Body of pancreas (tissue), 4 donors: ENCODE results near the gene SH2B3. TPM values are rescaled to one million over a fixed set of nuclear protein-coding genes. Genes with fewer than 3 reads are reported as not detected.

Source experiments
- ATAC-seq: fragments of 150-250 bp; one replicate; pipeline ENCODE4 v1.9.1; 2016
- DNase-seq, 4 donors: peaks; one replicate each; pipeline ENCODE4 v3.0.0-alpha.2; 2019
- H3K27ac ChIP-seq, 4 donors: fragments of 200-600 bp; sonication (generic); 1 replicate in 3 of 4; 2 replicates in 1 of 4; pipeline versions ENCODE4 v1.5.1 to v1.6.1; 2016 to 2019; ENCODE audit warnings: mild to moderate bottlenecking in 1 of 4, mixed read lengths in 1 of 4, moderate library complexity in 1 of 4
- H3K27me3 ChIP-seq, 2 donors: fragments of 200-600 bp; sonication (generic); one replicate each; pipeline ENCODE4 v1.6.0; 2016; ENCODE audit warnings: mild to moderate bottlenecking in 1 of 2
- H3K36me3 ChIP-seq, 2 donors: fragments of 200-600 bp; sonication (generic); replicated peaks in 1 of 2; 2 replicates each; pipeline ENCODE4 v1.5.1; 2016; ENCODE audit warnings: low read depth in 2 of 2; ENCODE audit not compliant: insufficient read depth in 1 of 2
- H3K4me1 ChIP-seq: fragments of 200-600 bp; sonication (generic); one replicate; pipeline ENCODE4 v1.6.0; 2016
- H3K4me3 ChIP-seq, 2 donors: fragments of 200-600 bp; sonication (generic); 1 replicate in 1 of 2; 2 replicates in 1 of 2; pipeline ENCODE4 v1.5.1; 2016 to 2019
- H3K9me3 ChIP-seq, 3 donors: fragments of 200-600 bp; sonication (generic); 1 replicate in 2 of 3; 2 replicates in 1 of 3; pipeline ENCODE4 v1.5.1; 2016
- CTCF ChIP-seq, 7 experiments: fragments of 450-650 bp in 4 of 7; fragments of 200-600 bp in 3 of 7; sonication (generic) in 3 of 7; IDR thresholded peaks; one replicate each; pipeline ENCODE4 v1.5.1; 2016 to 2019; ENCODE audit warnings: antibody characterized with exemption in 7 of 7
- POLR2A ChIP-seq, 3 donors: fragments of 450-650 bp; IDR thresholded peaks; one replicate each; pipeline ENCODE4 v1.6.1; 2016; ENCODE audit warnings: antibody characterized with exemption in 3 of 3, mild to moderate bottlenecking in 2 of 3
- WGBS, 2 donors: methylation state at CpG; one replicate each; pipeline ENCODE4 v1.1.5; 2017; 5-methylcytosine and 5-hydroxymethylcytosine counted together
- intact Hi-C: fragments of 100-400 bp; cut with DNase I; formaldehyde crosslinking; loops from one replicate; pipeline ENCODE4 v1.15.1; 2023
- total RNA-seq, 2 donors: library from RNA; depleted of rRNA; stranded (reverse); fragments of >200 nt; gene quantifications; one replicate each; pipeline ENCODE4 v1.1.0, GENCODE V29; 2016

The SH2B3 gene
- total RNA-seq, 2 donors from 2014 or later, result 23.1 to 41.9 TPM

GRCh38 chr12:111379942-111380554, 25.7 kb upstream of the SH2B3 start:
- ATAC-seq, result no peak
- Histone ChIP-seq H3K9me3 (no peaks in the 10 kb centered on the region), H3K4me3 (no peak overlapping the region), H3K27me3 (no peaks in the 10 kb centered on the region), H3K36me3 (no peaks in the 10 kb centered on the region), H3K4me1 (no peaks in the 10 kb centered on the region), H3K27ac (no peak overlapping the region)
- TF ChIP-seq CTCF (IDR thresholded peaks at IDR 0.05) (no peak), POLR2A (IDR thresholded peaks at IDR 0.05) (no peak)
- intact Hi-C loops, result no loop called here
- WGBS, 2 donors, result 88 to 90% methylated on average over 6 of the region's 6 CpGs
- DNase-seq, result no peak

- no peak for ATAC-seq
- WGBS, 2 donors, result 54 to 63% methylated on average over 5 of the region's 5 CpGs
- Histone ChIP-seq H3K9me3 (no peaks in the 10 kb centered on the region), H3K27ac (no peak overlapping the region), H3K27me3 (no peaks in the 10 kb centered on the region), H3K36me3 (no peaks in the 10 kb centered on the region), H3K4me3 (no peak overlapping the region), H3K4me1 (no peaks in the 10 kb centered on the region)
- TF ChIP-seq CTCF (IDR thresholded peaks at IDR 0.05) (no peak), POLR2A (IDR thresholded peaks at IDR 0.05) (no peak)
- intact Hi-C loops, result no loop called here
- no peak for DNase-seq
These were observed 21.1 kb upstream of the SH2B3 start for GRCh38 chr12:111384596-111384995.

- intact Hi-C loops, result no loop called here
- WGBS, 2 donors, result 37 to 56% methylated on average over 3 of the region's 3 CpGs
- Histone ChIP-seq H3K9me3 (no peaks in the 10 kb centered on the region), H3K27me3 (no peaks in the 10 kb centered on the region), H3K36me3 (no peaks in the 10 kb centered on the region), H3K27ac (no peak overlapping the region), H3K4me1 (no peaks in the 10 kb centered on the region), H3K4me3 (no peak overlapping the region)
- TF ChIP-seq POLR2A (IDR thresholded peaks at IDR 0.05) (no peak), CTCF (IDR thresholded peaks at IDR 0.05) (no peak)
- DNase-seq (no peak), ATAC-seq (no peak)
These were observed 18.8 kb upstream of the SH2B3 start for GRCh38 chr12:111386885-111387284.

GRCh38 chr12:111387747-111388323, 17.9 kb upstream of the SH2B3 start:
- no peak for ATAC-seq
- no peaks in the 10 kb centered on the region for H3K27me3 ChIP-seq
- DNase-seq, result no peak
- WGBS, 2 donors, result 72 to 79% methylated on average over 9 of the region's 9 CpGs
- no peak overlapping the region for H3K4me3 ChIP-seq
- H3K27ac ChIP-seq, result no peak overlapping the region
- H3K4me1 ChIP-seq, result no peaks in the 10 kb centered on the region
- H3K36me3 ChIP-seq, result no peaks in the 10 kb centered on the region
- no peak for TF ChIP-seq POLR2A (IDR thresholded peaks at IDR 0.05)
- no peak for TF ChIP-seq CTCF (IDR thresholded peaks at IDR 0.05)
- no peaks in the 10 kb centered on the region for H3K9me3 ChIP-seq
- intact Hi-C loops, result no loop called here

GRCh38 chr12:111389635-111390034, 16.1 kb upstream of the SH2B3 start:
- Histone ChIP-seq H3K36me3 (no peaks in the 10 kb centered on the region), H3K9me3 (no peaks in the 10 kb centered on the region), H3K27ac (no peak overlapping the region), H3K4me3 (no peak overlapping the region), H3K4me1 (no peaks in the 10 kb centered on the region), H3K27me3 (no peaks in the 10 kb centered on the region)
- no peak for ATAC-seq
- 72 to 84% methylated on average over 5 to 7 of the region's 7 CpGs for WGBS, 2 donors
- TF ChIP-seq POLR2A (IDR thresholded peaks at IDR 0.05) (no peak), CTCF (IDR thresholded peaks at IDR 0.05) (no peak)
- DNase-seq, result no peak
- intact Hi-C loops, result no loop called here
